ENCODE measurements around the gene ZEB1. TPM values are rescaled to one million over a fixed set of nuclear protein-coding genes. Genes with fewer than 3 reads are reported as not detected.

The ZEB1 gene
- total RNA-seq, 1 experiment from 2014 or later = 31.5 TPM

GRCh38 chr10:31381171-31381570, 62.2 kb downstream of the ZEB1 start:
- peaks cover 4% of the 10 kb centered on the region; the same call in 1 of the 2 replicates for H3K4me1 ChIP-seq (ENCODE audit: control insufficient read depth, insufficient read depth, low read length)
- H3K9me3 ChIP-seq (ENCODE audit: control insufficient read depth, insufficient read depth, low read depth, low read length) = no peaks in the 10 kb centered on the region
- H3K4me3 ChIP-seq (ENCODE audit: low read depth in 2 of 2, low read length in 2 of 2) = no peak overlapping the region
- no peak overlapping the region for H3K27ac ChIP-seq (ENCODE audit: low read length)
- H3K27me3 ChIP-seq (ENCODE audit: control insufficient read depth, insufficient read depth, low read length) = no peaks in the 10 kb centered on the region
- ATAC-seq = no peak
- no peaks in the 10 kb centered on the region for H3K36me3 ChIP-seq (ENCODE audit: control insufficient read depth, insufficient read depth, low read length)
- in situ Hi-C loops (cut with HindIII; ENCODE audit: low pct_unique_long_range_greater_than_20kb, low sequenced_read_pairs) = no loop called here
- no TSS peak for BruUV-seq (replicated peaks)
- POLR2A ChIA-PET = no interaction called here
- TF ChIP-seq, protein P1, sequence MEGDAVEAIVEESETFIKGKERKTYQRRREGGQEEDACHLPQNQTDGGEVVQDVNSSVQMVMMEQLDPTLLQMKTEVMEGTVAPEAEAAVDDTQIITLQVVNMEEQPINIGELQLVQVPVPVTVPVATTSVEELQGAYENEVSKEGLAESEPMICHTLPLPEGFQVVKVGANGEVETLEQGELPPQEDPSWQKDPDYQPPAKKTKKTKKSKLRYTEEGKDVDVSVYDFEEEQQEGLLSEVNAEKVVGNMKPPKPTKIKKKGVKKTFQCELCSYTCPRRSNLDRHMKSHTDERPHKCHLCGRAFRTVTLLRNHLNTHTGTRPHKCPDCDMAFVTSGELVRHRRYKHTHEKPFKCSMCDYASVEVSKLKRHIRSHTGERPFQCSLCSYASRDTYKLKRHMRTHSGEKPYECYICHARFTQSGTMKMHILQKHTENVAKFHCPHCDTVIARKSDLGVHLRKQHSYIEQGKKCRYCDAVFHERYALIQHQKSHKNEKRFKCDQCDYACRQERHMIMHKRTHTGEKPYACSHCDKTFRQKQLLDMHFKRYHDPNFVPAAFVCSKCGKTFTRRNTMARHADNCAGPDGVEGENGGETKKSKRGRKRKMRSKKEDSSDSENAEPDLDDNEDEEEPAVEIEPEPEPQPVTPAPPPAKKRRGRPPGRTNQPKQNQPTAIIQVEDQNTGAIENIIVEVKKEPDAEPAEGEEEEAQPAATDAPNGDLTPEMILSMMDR (IDR thresholded peaks at IDR 0.05) = no peak
- TF ChIP-seq TCF7L2 (IDR thresholded peaks at IDR 0.05; ENCODE audit: low read depth, low read length) (no peak), SIN3A (IDR thresholded peaks at IDR 0.05; ENCODE audit: borderline replicate concordance, insufficient read depth, low read depth, low read length) (no peak), REST (IDR thresholded peaks at IDR 0.05; ENCODE audit: insufficient read depth in 1 of 2, low read depth in 2 of 2, low read length in 1 of 2) (no peak), POLR2AphosphoS5 (IDR thresholded peaks at IDR 0.05; ENCODE audit: low read depth, low read length) (no peak)
- DNase-seq (ENCODE audit: low read depth, low spot score) = no peak
- intact Hi-C loops (cut with micrococcal nuclease; ENCODE audit: unreplicated experiment) = no loop called here
- CTCF ChIA-PET = no interaction called here

GRCh38 chr10:31381766-31382316, 62.8 kb downstream of the ZEB1 start:
- Histone ChIP-seq H3K36me3 (ENCODE audit: control insufficient read depth, insufficient read depth, low read length) (no peaks in the 10 kb centered on the region), H3K27ac (ENCODE audit: low read length) (no peak overlapping the region), H3K9me3 (ENCODE audit: control insufficient read depth, insufficient read depth, low read depth, low read length) (no peaks in the 10 kb centered on the region), H3K27me3 (ENCODE audit: control insufficient read depth, insufficient read depth, low read length) (no peaks in the 10 kb centered on the region), H3K4me1 (ENCODE audit: control insufficient read depth, insufficient read depth, low read length) (peaks cover 4% of the 10 kb centered on the region; the same call in 1 of the 2 replicates), H3K4me3 (ENCODE audit: low read depth in 2 of 2, low read length in 2 of 2) (no peak overlapping the region)
- no peak for TF ChIP-seq SIN3A (IDR thresholded peaks at IDR 0.05; ENCODE audit: borderline replicate concordance, insufficient read depth, low read depth, low read length)
- TF ChIP-seq TCF7L2 (IDR thresholded peaks at IDR 0.05; ENCODE audit: low read depth, low read length) = no peak
- TF ChIP-seq, protein P1 (IDR thresholded peaks at IDR 0.05) = no peak
- TF ChIP-seq POLR2AphosphoS5 (IDR thresholded peaks at IDR 0.05; ENCODE audit: low read depth, low read length) = no peak
- TF ChIP-seq REST (IDR thresholded peaks at IDR 0.05; ENCODE audit: insufficient read depth in 1 of 2, low read depth in 2 of 2, low read length in 1 of 2) = no peak
- intact Hi-C loops (cut with micrococcal nuclease; ENCODE audit: unreplicated experiment) (no loop called here), in situ Hi-C loops (cut with HindIII; ENCODE audit: low pct_unique_long_range_greater_than_20kb, low sequenced_read_pairs) (no loop called here)
- no TSS peak for BruUV-seq (replicated peaks)
- ATAC-seq (no peak), DNase-seq (ENCODE audit: low read depth, low spot score) (no peak)
- ChIA-PET CTCF (no interaction called here), POLR2A (no interaction called here)
